Esophagus squamous epithelium (tissue), 4 donors: ENCODE results near the gene IFNA7.
"Not testable (repeated sequence)": the region's sequence is repeated elsewhere in the genome, so short reads cannot be mapped to it uniquely, and the experiment has no call there.

Source experiments
- POLR2A ChIP-seq, 4 donors: fragments of 450-650 bp; IDR thresholded peaks; one replicate each; pipeline ENCODE4 v1.6.1; 2017; ENCODE audit warnings: antibody characterized with exemption in 4 of 4, mild to moderate bottlenecking in 4 of 4, moderate library complexity in 3 of 4
- TF ChIP-seq, protein P1 (sequence below), 6 experiments: fragments of 450-650 bp in 4 of 6; fragments of 200-600 bp in 2 of 6; sonication (generic) in 2 of 6; IDR thresholded peaks; one replicate each; pipeline ENCODE4 v1.5.1; 2016 to 2019; ENCODE audit warnings: antibody characterized with exemption in 6 of 6, mild to moderate bottlenecking in 4 of 6, moderate library complexity in 4 of 6

DNA sequence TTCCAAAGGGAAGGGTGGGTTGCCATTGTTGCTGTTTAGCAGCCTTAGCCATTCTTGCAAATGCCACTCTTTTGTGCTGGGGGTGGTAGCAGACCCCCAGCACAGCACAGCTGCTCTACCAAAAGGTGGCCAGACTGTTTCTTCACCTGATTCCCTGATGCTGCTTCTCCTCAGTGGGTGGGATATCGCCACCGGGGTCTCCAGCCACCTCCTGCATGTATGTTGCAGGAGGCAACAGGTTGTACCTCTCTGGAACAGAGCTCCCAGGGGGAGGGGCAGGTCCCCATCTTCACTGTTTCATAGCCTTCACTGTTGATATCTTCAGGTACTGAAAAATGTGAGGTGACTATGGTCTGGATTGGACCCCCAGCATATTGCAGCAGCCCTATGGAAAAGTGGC, 8.8 kb upstream of the IFNA7 start:
- TF ChIP-seq, protein P1, sequence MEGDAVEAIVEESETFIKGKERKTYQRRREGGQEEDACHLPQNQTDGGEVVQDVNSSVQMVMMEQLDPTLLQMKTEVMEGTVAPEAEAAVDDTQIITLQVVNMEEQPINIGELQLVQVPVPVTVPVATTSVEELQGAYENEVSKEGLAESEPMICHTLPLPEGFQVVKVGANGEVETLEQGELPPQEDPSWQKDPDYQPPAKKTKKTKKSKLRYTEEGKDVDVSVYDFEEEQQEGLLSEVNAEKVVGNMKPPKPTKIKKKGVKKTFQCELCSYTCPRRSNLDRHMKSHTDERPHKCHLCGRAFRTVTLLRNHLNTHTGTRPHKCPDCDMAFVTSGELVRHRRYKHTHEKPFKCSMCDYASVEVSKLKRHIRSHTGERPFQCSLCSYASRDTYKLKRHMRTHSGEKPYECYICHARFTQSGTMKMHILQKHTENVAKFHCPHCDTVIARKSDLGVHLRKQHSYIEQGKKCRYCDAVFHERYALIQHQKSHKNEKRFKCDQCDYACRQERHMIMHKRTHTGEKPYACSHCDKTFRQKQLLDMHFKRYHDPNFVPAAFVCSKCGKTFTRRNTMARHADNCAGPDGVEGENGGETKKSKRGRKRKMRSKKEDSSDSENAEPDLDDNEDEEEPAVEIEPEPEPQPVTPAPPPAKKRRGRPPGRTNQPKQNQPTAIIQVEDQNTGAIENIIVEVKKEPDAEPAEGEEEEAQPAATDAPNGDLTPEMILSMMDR (IDR thresholded peaks at IDR 0.05) = not testable (repeated sequence)
- not testable (repeated sequence) for TF ChIP-seq POLR2A (IDR thresholded peaks at IDR 0.05)
